Body of pancreas (tissue), 4 donors: Measurements from ENCODE around the gene CSGALNACT2.

Source experiments
- CTCF ChIP-seq, 7 experiments: fragments of 450-650 bp in 4 of 7; fragments of 200-600 bp in 3 of 7; sonication (generic) in 3 of 7; IDR thresholded peaks; one replicate each; pipeline ENCODE4 v1.5.1; 2016 to 2019; ENCODE audit warnings: antibody characterized with exemption in 7 of 7
- POLR2A ChIP-seq, 3 donors: fragments of 450-650 bp; IDR thresholded peaks; one replicate each; pipeline ENCODE4 v1.6.1; 2016; ENCODE audit warnings: antibody characterized with exemption in 3 of 3, mild to moderate bottlenecking in 2 of 3

- TF ChIP-seq CTCF (IDR thresholded peaks at IDR 0.05), result no peak
- no peak for TF ChIP-seq POLR2A (IDR thresholded peaks at IDR 0.05)
These were observed 32.2 kb downstream of the CSGALNACT2 start for GRCh38 chr10:43170491-43170890.
